NCI-H146 treated with DMSO at 0.1 percent for 48 hours (cell line): ENCODE results near the gene TKT.
A peak's percentile ranks its signal among the peaks of the same experiment; 100 is the strongest.

Source experiments
- DNase-seq: peaks from one replicate; lab custom pipeline; 2025; ENCODE audit not compliant: unreplicated experiment; lab: John Stamatoyannopoulos, UW

Gene TKT

DNA sequence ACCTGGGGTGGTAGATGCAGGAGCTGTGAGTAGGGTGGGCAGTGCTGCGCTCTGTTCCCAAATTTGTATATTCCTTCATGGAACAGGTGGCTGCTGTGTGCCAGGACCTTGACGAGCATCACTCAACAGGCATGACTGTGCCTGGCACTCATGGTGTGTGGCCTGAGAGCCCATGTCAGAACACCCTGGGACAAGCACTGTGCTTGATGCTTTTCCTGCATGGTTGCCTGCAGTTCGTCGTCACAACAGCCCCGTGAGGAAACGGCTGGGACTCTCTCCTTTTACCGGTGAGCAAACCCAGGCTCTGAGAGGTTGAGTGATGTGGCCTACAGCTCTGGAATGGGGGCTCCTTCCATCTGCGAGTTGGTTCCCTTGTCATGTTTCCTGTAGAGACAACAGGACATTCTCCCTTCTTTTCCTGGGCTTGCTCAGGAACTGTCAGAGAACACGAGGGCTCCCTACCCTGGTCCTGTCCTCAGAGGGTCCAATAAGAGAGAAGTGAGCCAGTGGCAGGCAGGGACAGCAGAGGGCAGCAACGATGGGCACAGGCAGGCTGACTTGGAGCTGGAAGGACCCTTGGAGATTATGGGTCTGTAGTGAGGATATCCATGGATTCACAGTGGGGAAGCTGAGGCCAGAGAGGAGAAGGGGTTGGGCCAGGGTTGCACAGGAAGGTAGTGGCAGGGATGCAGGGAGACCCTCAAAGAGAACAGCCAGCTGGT is 57.4 kb downstream of the TKT start:
- no peak for DNase-seq

DNA sequence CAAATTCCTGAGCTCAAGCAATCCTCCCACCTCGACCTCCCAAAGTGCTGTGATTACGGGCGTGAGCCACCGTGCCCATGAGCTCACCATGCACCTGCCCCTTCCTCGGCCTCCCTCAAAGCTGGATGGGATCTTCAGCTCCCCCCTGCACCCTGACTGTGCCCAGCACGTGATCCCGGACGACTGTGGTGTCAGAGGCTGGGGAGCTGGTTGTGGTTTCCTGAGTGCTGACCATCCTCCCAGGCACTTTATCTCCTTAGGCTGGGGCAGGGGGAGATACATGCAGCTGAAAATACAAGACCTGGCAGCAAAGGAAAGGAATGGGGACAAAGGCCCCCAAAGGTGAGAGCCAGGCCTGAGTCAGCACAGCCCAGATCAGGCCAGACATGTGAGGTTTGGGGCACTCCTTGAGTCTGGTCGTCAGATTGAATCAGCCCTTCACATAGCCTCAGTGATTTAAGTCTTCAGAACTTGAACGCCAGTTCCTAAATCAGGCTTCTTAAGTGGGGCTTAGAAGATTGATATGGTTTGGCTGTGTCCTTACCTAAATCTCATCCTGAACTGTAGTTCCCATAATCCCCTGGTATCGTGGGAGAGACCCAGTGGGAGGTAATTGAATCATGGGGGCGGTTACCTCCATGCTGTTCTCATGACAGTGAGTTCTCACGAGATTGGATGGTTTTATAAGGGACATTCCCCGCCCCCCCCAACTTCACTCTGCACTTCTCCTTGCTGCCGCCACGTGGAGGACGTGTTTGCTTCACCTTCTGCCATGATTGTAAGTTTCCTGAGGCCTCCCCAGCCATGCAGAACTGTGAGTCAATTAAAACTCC is 59.0 kb downstream of the TKT start:
- no peak for DNase-seq

DNA sequence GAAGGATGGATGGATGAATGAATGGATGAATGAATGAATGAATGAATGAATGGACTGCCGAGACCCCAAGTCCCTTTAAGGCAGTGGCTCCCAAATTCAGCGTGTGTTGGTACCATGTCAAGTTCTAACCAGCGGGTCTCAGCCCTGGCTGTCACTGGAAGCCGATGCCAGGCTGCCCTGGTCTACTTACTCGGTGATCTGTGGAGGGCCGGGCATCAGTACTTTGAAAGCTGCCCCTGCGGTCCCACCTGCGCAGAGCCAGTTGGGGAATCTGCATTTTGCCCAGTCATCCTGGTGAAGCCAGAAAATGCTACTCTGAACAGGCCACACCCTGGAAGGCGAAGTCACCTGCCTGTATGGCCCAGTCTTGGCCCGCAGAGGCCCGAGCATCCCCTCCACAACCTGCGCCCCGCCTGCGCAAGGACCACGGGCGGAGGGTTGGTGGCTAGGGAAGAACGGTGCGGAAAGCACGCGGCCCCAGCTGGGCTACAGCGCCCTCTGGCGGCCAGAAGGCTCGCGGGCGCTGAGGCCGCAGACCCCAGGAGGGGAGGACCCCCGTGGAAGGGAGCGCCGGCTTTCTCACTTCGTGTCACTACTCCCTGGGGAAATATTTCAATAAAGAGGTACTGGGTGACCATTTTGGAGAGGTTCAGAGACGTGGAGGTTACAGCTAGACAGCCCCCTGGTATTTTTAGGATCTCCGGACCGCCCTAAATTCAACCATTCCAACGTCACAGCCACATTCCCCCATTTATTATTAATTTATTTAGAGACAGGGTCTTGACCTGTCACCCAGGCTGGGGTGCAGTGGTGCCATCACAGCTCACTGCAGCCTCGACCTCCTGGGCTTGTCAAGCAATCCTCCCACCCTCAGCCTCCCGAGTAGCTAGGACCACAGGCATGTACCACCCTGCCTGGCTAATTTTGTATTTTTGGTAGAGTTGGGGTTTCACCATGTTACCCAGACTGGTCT is 59.9 kb downstream of the TKT start:
- peak; percentile 24 for DNase-seq

DNA sequence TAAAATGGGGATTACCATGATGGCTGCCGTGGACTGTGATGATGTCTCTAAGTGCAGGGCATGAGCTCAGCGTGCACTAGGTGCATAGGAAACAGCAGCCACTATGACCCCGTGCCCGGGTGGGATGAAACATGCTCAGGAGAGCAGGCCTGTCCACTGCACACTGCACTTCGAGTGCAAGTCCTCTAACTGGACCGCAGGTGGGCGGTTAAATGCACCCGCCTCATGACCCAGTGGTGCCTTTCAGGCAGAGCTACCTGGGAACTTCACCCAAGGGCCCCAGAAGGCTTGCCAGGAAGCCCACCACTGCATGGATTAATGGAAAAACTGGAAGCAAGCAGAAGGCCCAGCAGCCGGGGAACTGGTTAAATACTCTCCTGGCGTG is 60.8 kb downstream of the TKT start:
- DNase-seq: no peak

DNA sequence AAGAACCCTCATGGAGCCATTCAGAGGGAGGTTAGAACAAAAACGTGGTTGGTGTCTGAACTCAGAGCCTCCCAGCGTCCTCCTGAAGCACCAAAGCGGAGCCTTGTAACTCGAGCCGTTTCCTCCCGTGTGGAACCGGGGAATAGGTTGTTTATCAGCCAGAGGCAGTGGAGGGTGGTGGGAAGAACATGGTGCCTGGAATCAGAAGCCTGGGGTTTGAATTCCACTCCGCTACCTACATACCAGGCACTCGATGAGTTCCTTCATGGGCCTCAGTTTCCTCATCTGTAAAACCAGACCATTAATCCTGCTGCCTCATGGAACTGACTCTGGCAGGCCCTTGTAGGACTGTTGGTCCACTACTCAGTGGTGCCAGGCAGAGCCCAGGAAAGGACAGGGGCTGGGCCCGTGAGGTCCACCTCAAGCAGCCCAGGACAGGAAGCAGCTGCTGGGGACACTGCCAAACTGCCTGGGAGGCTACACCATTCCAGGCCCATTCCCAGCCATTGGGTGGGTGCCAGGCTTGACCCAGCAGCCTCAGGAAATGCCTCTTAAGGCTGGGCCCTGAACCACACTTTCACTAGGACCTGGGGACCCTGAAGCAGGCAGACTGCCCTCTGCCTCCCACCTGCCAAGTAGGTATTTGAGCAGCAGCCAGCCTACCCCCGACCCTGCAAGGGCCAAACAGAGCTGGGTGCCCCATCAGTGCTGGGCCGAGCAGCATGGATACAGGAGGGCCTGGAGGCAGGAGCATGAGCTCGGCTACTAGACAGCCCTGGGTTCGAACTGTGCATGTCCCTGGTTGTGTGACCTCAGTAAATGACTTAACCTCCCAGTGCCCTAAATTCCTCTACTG is 61.4 kb downstream of the TKT start:
- no peak for DNase-seq

DNA sequence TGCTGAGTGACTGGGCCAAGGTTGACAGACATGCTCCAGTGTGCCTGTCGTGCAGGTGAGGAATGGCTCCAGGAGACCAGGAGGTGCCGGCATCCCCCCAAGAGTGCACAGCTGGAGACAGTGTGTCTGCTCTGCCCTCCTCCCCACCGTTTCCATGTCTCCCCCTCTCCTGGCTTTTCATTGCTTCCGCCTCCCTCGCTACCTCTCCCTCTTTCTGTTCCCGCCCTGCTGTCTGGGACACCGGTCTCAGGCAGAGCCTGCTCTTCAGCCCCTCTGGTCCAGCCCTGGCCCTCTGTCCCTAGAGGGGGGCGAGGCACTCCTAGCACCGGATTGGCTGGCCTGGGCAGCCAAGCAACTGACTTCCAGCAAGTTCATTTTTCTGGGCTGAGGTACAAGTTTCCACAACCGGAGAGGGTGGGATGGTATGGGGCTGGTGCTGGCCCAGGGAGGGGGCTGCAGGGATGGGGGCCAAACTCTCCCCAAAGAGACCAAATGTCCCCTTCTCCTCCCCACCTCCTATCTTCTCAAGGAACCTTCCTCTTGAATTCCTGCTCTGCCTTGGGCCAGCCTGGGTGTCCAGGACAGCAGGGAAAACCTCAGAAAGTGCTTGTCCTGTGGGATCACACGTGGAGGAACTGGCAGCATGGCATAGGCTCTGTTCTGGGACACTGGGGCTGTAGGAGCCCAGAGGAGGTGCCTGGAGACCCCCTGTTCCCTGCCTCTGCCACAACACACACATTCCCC is 62.2 kb downstream of the TKT start:
- no peak for DNase-seq

DNA sequence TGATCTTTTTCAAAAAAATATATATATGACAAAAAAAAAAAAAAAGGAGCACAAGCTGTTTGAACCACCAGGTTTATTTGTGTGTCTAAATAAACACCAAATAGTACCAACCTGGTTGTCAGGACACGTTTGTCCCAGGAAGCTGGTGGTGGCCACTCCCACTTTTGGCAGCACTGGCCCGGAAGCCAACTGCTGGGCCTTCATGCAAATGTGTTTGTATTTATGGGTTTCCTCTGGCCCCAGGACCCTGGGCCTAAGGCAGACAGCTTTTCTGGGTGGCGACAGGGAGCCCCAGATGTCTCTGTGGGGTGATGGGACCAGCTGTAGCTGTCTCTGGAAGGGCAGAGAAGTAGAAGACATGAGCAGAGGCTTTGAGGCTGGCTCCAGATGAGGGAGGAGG is 63.2 kb downstream of the TKT start:
- DNase-seq: no peak

DNA sequence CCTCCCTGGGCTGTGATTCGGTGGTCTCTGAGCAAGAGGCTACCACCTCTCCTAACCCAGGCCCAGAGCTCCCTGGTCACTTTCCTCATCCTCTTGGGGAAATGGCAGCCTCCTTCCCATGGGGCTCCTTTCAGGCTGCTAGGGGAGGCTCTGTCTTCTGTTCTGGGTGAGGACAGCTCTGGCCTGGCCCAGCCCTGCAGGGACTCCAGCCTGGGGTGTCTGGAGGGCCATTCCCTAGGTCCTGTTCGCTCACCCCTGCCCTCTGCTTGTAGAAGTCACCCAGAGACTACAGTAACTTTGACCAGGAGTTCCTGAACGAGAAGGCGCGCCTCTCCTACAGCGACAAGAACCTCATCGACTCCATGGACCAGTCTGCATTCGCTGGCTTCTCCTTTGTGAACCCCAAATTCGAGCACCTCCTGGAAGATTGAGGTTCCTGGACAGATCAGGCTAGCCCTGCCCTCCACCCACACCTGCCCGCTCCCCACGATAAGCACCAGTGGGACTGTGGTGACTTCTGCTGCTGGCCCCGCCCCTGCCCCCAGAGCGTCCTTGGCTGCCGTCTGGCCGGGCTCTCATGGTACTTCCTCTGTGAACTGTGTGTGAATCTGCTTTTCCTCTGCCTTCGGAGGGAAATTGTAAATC is 63.9 kb downstream of the TKT start:
- no peak for DNase-seq

DNA sequence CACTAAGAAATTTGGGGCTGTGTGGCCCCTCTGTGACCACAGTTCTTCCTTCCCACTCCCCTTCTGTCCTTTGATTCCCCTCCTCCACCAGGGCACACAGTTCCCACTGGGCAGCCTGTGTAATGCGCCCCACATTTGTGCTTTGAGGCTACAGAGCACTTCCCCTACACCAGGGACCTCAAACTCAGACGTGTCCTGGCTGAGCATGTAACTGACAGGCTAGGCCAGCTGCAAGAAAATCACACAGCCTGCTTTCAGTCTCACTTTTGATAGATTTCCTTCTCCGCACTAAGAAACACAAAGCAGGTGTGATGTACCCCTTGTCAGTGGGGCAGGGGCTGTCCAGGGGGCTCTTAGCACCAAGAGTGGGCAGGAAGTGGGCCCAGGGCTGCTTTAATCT is 65.2 kb downstream of the TKT start:
- DNase-seq: no peak

DNA sequence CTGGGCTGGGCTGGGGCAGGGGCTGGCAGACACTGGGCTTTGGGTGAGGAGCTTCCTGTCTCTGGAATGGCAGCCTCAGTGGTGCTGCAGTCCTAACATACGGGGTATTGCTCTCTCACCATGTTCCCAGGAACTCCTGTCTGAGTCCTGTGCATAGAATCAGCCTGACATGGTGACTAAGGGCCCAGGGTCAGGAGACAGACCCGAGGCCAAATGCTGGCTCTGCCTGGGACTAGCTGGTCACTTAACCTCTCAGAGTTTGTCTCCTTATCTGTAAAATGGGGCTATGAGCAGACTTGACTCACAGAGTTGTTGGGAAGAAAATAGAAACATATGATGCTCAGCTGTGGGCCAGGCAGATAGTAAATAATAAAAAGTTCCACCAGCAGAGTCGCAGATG is 66.5 kb downstream of the TKT start:
- DNase-seq: no peak

DNA sequence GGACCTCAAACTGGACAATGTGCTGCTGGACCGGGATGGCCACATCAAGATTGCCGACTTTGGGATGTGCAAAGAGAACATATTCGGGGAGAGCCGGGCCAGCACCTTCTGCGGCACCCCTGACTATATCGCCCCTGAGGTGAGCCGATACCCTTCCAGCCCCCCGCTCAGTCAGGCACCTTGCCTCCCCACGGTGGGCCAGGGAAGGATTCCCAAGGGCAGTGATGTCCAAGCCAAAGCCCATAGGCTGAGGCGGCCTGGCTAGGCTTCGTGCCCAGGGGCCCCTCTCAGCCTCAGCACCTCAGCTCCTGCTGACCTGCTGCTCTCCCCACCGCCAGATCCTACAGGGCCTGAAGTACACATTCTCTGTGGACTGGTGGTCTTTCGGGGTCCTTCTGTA is 67.1 kb downstream of the TKT start:
- no peak for DNase-seq

DNA sequence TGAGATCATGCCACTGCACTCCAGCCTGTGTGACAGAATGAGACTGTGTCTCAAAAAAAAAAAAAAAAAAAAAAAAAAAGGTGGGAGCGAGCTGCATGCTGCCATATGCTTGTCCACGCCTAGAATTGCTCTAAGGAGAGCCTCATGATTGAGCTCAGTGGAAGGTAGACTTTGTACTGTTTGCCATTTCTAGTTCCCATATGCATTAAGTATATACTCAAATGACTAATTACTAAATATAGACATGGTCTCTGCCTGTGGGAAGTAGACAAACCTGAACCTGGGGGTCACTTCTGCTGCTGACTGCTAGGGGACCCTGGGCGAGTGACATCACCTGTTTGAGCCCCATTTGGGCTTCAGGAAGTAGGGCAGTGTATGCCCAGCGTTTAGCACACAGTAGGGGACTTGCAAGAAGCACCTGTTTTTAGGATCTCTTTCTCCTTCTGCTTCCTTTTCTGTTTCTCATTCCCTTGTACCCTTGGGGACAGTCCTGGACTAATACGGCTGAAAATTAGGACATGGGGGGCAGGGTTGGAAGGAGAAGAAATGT is 67.6 kb downstream of the TKT start:
- no peak for DNase-seq

DNA sequence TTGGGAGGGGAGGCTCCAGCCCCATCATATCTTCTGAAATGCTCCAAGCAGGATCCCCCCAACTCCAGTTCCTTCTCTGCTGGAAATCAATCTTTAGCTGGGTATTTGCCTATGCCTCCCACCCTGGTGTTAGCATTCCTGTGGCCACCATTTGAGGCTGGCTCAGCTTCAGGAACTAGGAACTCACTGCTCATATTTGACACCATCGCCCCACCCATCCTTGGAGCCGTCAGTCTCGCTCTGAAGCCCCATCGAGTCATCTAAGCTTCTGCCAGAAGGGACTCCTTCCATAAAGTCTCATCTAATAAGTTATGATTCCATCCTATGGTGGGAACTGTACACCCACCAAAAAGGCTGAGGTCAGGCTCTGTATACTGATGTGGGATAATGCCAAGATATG is 68.4 kb downstream of the TKT start:
- no peak for DNase-seq

DNA sequence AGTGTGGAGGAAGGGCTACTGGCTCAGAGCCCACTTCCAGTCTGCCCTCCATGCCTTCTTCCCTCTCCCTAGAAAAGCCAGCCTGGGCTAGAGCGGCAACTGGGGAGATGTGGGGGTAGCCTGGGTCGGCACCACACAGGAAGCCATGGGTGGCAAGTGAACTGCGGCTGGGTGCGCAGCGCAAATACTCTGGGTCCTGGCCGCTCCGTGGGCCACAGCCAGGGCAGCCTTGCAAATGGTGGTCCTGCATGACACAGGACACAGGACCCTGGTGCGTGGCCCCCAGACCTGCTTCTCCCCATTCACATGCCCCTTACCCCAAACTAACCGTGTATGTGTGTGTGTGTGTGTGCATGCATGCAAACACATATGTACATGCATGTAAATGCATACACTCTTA is 69.1 kb downstream of the TKT start:
- DNase-seq: no peak

DNA sequence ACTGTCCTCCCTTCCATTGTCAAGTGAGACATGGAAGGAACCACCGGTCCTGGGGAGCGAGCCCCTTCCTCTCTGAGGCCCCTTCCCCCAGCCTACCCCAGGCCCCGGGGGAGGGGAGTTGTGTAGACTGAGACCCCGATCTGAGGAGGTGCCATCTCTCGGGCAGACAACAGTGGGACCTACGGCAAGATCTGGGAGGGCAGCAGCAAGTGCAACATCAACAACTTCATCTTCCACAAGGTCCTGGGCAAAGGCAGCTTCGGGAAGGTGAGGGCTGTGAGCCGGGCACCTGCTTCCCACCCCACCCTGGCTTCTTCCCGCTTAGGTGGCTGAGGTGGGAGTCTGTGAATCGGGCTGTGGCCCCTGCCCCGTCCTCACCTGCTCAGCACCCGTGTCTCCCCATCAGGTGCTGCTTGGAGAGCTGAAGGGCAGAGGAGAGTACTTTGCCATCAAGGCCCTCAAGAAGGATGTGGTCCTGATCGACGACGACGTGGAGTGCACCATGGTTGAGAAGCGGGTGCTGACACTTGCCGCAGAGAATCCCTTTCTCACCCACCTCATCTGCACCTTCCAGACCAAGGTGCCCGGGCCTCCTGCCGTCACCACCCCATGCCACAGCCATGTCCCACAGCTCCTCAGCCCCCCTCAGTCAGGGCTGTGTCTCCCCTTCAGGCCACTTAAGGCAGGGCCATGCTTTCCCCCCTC is 69.9 kb downstream of the TKT start:
- DNase-seq: no peak

DNA sequence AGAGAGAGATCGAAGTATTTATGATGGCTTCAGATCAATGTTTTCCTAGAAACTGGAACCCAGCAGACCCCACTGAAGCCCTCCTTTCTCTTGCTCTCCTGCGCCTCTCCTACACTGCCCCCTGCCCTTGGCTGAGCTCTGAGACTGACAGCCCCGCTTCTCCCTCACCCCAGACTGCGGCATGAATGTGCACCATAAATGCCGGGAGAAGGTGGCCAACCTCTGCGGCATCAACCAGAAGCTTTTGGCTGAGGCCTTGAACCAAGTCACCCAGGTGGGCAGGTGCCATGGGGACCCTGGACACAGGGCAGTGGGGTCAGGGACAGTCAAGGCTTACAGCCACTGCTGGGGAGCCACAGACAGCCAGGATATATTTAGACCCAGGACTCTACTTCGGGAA is 71.1 kb downstream of the TKT start:
- DNase-seq: no peak

DNA sequence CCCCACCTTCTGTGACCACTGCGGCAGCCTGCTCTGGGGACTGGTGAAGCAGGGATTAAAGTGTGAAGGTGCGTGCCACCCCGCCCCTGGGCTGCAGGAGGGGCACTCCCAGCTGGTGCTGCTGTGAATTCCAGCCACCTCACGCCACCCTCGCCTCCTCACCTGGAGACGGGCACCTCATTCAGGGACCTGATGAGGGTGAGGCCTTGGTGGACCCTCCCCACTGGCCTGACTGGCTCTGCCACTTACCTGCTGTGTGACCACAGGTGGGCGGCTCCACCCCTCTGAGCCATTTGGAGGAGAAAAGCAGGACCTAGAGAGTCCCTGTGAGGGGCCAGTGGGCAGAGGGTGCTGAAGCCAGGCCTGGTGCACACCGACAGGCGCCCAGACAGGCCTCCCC is 72.3 kb downstream of the TKT start:
- DNase-seq: no peak

DNA sequence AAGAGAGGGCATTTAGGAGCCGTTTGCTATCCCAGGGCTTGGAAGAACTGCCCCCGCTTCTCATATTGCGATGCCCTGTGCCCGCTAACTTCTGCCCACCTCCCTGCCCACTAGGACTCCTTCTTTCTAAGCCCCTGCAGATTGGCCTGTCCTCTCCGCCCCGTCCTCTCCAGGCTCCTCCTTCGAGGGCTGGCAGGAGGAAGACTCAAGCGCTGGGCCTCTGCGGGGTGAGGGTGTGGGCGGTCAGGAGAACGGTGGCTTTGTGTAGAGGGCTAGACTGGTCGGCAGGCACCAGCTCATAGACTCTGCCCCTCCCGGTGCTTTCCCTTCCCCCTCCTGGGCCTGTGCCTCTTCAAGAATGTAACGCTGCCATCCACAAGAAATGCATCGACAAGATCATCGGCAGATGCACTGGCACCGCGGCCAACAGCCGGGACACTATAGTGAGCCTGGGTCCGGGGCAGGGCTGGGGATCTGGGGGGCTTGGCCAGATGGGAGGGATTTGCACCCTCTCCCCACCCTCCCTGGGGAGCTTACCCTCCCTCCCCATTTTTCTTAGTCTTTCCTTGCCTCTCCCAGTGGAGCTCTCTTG is 73.0 kb downstream of the TKT start:
- no peak for DNase-seq
